Activated T-cell treated with anti-CD3 and anti-CD28 coated beads, Interleukin-2, amount 50 U/mL, for 4 hours (primary cell): ENCODE measurements around the gene MYO1H. TPM values are rescaled to one million over a fixed set of nuclear protein-coding genes. Genes with fewer than 3 reads are reported as not detected.

ENCODE experiments used
- ATAC-seq, 2 donors: fragments of 200-7000 bp; cut with Tn5 transposase; one replicate each; pipeline ENCODE4 v1.10.0; 2021
- DNase-seq: peaks from one replicate; pipeline ENCODE4 v3.0.0-alpha.2; 2020
- H3K27me3 Mint-ChIP-seq: one replicate; pipeline ENCODE4 v1.8.0; 2021; ENCODE audit warnings: low read depth, mixed read lengths
- H3K36me3 Mint-ChIP-seq: one replicate; pipeline ENCODE4 v1.8.0; 2022; ENCODE audit warnings: mixed read lengths; ENCODE audit not compliant: insufficient read depth
- H3K4me1 Mint-ChIP-seq: one replicate; pipeline ENCODE4 v1.8.0; 2021; ENCODE audit warnings: low read depth, mixed read lengths
- H3K4me3 Mint-ChIP-seq: one replicate; pipeline ENCODE4 v1.8.0; 2021; ENCODE audit warnings: mild to moderate bottlenecking, moderate library complexity, mixed read lengths
- H3K9me3 Mint-ChIP-seq: one replicate; pipeline ENCODE4 v1.8.0; 2021; ENCODE audit warnings: mixed read lengths
- total RNA-seq, 3 donors: library from RNA; stranded (reverse); gene quantifications; one replicate each; pipeline ENCODE4 v1.2.1, GENCODE V29; 2021

Gene MYO1H
- total RNA-seq, 3 donors from 2014 or later: not detected

GRCh38 chr12:109488051-109488665 is 140.5 kb downstream of the MYO1H start:
- Mint-ChIP-seq H3K4me1 (no peaks in the 10 kb centered on the region), H3K9me3 (no peaks in the 10 kb centered on the region), H3K27me3 (no peaks in the 10 kb centered on the region), H3K36me3 (peaks cover 35% of the 10 kb centered on the region), H3K4me3 (no peak overlapping the region)
- DNase-seq (no peak), ATAC-seq (no peak)

GRCh38 chr12:109489016-109489954 is 141.6 kb downstream of the MYO1H start:
- Mint-ChIP-seq H3K4me1 (no peaks in the 10 kb centered on the region), H3K9me3 (no peaks in the 10 kb centered on the region), H3K4me3 (no peak overlapping the region), H3K36me3 (peaks cover 37% of the 10 kb centered on the region), H3K27me3 (no peaks in the 10 kb centered on the region)
- ATAC-seq: no peak
- DNase-seq: no peak

- H3K4me3 Mint-ChIP-seq: no peak overlapping the region
- H3K36me3 Mint-ChIP-seq: peaks cover 43% of the 10 kb centered on the region
- H3K9me3 Mint-ChIP-seq: no peaks in the 10 kb centered on the region
- H3K27me3 Mint-ChIP-seq: no peaks in the 10 kb centered on the region
- no peaks in the 10 kb centered on the region for H3K4me1 Mint-ChIP-seq
- ATAC-seq: no peak
- no peak for DNase-seq
Observed at GRCh38 chr12:109489955-109490565, 142.4 kb downstream of the MYO1H start.

DNA sequence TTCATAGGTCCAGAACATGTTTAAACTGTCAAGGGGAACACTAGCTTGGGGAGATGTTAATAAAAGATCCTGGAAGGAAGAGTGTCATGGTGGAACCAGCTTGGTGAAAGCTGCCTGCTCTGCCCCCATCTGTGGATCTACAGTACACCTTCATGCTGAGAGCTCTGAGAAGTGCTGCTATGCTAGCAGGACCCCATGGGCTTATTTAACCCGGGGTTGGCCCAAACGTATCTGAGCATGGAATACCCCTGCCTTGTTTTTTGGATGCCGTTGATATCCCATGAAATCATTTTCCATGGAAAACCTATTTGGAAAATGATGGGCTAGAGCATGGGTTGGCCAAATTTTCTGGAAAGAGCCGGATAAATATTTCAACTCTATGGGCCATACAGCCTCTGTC is 144.0 kb downstream of the MYO1H start:
- Mint-ChIP-seq H3K27me3 (no peaks in the 10 kb centered on the region), H3K36me3 (peaks cover 46% of the 10 kb centered on the region), H3K9me3 (no peaks in the 10 kb centered on the region), H3K4me3 (no peak overlapping the region), H3K4me1 (no peaks in the 10 kb centered on the region)
- ATAC-seq (no peak), DNase-seq (no peak)

- Mint-ChIP-seq H3K9me3 (no peaks in the 10 kb centered on the region), H3K4me3 (no peak overlapping the region), H3K27me3 (no peaks in the 10 kb centered on the region), H3K4me1 (no peaks in the 10 kb centered on the region), H3K36me3 (peaks cover 42% of the 10 kb centered on the region)
- no peak for ATAC-seq
- no peak for DNase-seq
Observed at GRCh38 chr12:109492371-109492770, 144.7 kb downstream of the MYO1H start.

DNA sequence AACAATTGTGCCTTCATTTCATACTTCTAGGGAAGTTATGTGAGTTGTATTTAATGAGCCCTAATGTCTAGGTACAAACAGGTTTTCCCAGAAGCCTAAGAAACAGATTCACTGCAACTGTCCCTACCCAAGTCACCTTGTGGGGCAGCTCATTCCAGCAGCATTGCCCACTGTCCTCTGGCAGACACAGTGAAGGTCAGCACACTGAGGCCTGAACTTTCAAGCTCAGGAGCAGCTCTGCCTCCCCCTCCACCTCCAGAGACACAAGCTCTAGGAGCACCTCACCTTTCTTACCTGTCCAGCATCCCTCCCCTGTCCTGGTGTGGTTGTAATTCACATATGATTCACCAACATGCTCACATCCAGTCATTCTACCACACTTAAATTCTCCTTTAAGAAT is 145.4 kb downstream of the MYO1H start:
- H3K27me3 Mint-ChIP-seq: no peaks in the 10 kb centered on the region
- H3K36me3 Mint-ChIP-seq: peaks cover 49% of the 10 kb centered on the region
- ATAC-seq (no peak), DNase-seq (no peak)
- no peak overlapping the region for H3K4me3 Mint-ChIP-seq
- no peaks in the 10 kb centered on the region for H3K4me1 Mint-ChIP-seq
- H3K9me3 Mint-ChIP-seq: no peaks in the 10 kb centered on the region

DNA sequence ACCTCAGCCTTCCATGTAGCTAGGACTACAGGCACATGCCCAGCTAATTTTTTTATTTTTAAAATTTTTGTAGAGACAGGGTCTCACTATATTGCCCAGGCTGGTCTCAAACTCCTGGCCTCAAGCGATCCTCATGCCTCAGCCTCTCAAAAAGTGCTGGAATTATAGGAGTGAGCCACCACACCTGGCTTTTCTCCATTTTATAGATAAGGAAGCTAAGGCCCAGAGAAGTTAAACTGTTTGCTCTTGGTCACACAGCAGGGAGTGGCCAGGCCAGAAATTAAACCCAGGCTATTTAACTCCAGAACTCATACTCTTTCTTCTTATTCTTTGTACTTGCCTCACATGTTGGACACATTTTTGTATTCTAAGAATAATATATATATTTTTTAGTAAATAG is 146.2 kb downstream of the MYO1H start:
- ATAC-seq: no peak
- Mint-ChIP-seq H3K4me3 (no peak overlapping the region), H3K4me1 (no peaks in the 10 kb centered on the region), H3K36me3 (peaks cover 55% of the 10 kb centered on the region), H3K27me3 (no peaks in the 10 kb centered on the region), H3K9me3 (no peaks in the 10 kb centered on the region)
- DNase-seq: no peak

DNA sequence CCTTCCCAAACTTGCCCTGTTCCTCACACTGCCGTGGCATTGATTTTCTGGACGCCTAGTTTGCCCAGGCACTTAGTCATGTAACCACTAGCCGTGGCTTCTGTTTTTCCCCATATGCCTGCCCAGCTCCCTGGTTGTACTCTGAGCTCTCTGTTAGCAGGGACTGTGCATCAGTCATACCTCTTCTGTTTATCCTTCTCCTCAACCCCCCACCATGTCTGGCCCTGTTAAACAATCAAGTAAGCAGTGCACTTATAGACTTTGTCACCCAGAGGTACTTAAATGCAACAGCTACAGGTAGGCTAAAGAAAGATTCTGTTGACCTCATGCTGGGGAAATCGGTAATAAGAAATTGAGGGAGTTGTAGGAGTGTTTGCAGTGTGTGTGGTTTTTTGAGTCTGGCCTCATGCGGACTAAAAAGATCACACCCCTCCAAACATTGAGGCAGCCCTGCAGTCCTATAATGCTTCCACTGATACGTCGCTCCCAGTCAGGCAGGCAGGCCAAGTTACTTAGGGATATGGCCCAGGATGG is 146.7 kb downstream of the MYO1H start:
- Mint-ChIP-seq H3K27me3 (no peaks in the 10 kb centered on the region), H3K36me3 (peaks cover 55% of the 10 kb centered on the region), H3K9me3 (no peaks in the 10 kb centered on the region), H3K4me1 (no peaks in the 10 kb centered on the region), H3K4me3 (no peak overlapping the region)
- no peak for DNase-seq
- no peak for ATAC-seq

- DNase-seq (no peak), ATAC-seq (no peak)
- Mint-ChIP-seq H3K27me3 (no peaks in the 10 kb centered on the region), H3K4me1 (no peaks in the 10 kb centered on the region), H3K4me3 (no peak overlapping the region), H3K36me3 (peaks cover 51% of the 10 kb centered on the region), H3K9me3 (no peaks in the 10 kb centered on the region)
Observed at GRCh38 chr12:109495012-109495411, 147.3 kb downstream of the MYO1H start.

DNA sequence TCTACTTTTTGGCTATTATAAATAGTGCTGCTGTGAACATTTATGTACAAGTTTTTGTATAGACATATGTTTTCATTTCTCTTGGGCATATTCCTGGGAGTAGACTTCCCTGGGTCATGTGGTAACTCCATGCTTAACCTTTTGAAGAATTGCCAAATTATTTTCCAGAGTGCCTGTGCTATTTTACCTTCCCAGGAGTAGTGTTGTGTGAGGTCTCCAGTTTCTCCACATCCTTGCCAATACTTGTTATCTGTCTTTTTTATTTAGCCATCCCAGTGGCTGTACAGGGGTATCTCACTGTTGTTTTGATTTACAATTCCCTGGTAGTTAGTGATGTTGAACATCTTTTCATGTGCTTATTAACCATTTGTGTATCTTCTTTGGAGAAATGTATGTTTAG is 148.6 kb downstream of the MYO1H start:
- Mint-ChIP-seq H3K4me1 (no peaks in the 10 kb centered on the region), H3K9me3 (no peaks in the 10 kb centered on the region), H3K4me3 (no peak overlapping the region), H3K36me3 (peaks cover 58% of the 10 kb centered on the region), H3K27me3 (no peaks in the 10 kb centered on the region)
- ATAC-seq (no peak), DNase-seq (no peak)

DNA sequence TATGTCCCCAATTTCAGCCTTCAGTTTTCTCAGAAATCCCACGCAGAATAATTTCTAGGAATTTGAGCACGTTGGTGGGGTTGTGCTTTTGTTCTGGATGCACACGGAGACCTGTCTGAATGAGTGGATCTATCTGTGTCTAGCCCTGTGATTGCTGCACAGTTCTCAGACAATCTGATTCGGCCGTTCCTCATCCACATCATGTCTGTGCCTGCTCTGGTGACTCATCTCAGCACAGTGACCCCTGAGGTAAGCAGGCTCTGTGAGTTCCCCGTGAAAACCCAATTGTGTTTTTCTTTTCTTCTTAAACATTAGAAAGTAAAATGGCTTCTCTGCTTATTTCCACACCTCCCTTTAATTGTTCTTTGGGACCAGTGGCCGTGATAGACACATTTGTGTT is 150.0 kb downstream of the MYO1H start:
- ATAC-seq (no peak), DNase-seq (no peak)
- H3K4me1 Mint-ChIP-seq: no peaks in the 10 kb centered on the region
- no peaks in the 10 kb centered on the region for H3K27me3 Mint-ChIP-seq
- H3K36me3 Mint-ChIP-seq: peaks cover 63% of the 10 kb centered on the region
- no peaks in the 10 kb centered on the region for H3K9me3 Mint-ChIP-seq
- H3K4me3 Mint-ChIP-seq: no peak overlapping the region

Other genes with a start within 250 kb of the MYO1H start
- 1 to 10 TPM; 1.6 to 4.5 (median 3.8) TPM for gene ACACB, start 231.3 kb upstream of the MYO1H start, total RNA-seq
- not detected for gene FOXN4, start 38.6 kb upstream of the MYO1H start, total RNA-seq
- 10 to 100 TPM; 42.7 to 47.3 (median 45.4) TPM for gene KCTD10, start 129.4 kb downstream of the MYO1H start, total RNA-seq
- gene UBE3B, start 129.7 kb downstream of the MYO1H start, total RNA-seq: 10 to 100 TPM; 24.1 to 25.4 (median 24.4) TPM
- 10 to 100 TPM; 33.1 to 49.3 (median 38.4) TPM for gene MMAB, start 225.6 kb downstream of the MYO1H start, total RNA-seq
- 10 to 100 TPM; 10.2 to 11.4 (median 10.4) TPM for gene MVK, start 225.9 kb downstream of the MYO1H start, total RNA-seq